ENCODE results near the gene GATB.
A peak's percentile ranks its signal among the peaks of the same experiment; 100 is the strongest.

The GATB gene

GRCh38 chr4:151711646-151712045 is 49.2 kb downstream of the GATB start:
- no peak overlapping the region for H3K27ac Mint-ChIP-seq
- H3K4me3 Mint-ChIP-seq = no peak overlapping the region
- H3K4me1 Mint-ChIP-seq (ENCODE audit: low read depth) = no peaks in the 10 kb centered on the region
- no peaks in the 10 kb centered on the region for H3K9me3 Mint-ChIP-seq
- H3K27me3 Mint-ChIP-seq = no peaks in the 10 kb centered on the region
- H3K36me3 Mint-ChIP-seq (ENCODE audit: low read depth) = peaks cover 25% of the 10 kb centered on the region

DNA sequence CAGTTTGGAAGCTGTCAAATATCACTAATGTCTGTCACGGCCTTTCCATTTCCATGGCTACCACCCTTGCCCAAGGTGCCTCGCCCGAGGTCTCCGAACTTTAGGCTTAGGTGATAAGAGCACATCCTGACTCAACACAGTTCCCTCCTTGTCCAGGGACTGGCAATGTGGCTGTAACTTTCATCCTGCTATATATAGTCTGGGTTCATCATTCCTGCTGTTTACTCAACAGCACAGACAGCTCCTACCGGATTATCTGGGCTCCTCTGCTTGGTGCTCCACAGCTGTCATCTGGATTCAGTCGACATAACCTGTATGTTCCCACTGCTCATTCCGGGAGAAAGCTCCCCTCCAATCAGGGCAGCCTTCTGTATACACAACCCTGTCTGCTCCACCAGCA is 51.2 kb downstream of the GATB start:
- Mint-ChIP-seq H3K9me3 (no peaks in the 10 kb centered on the region), H3K36me3 (ENCODE audit: low read depth) (peaks cover 17% of the 10 kb centered on the region)

GRCh38 chr4:151709071-151709470 is 51.7 kb downstream of the GATB start:
- no peaks in the 10 kb centered on the region for H3K27me3 Mint-ChIP-seq
- no peak overlapping the region for H3K27ac Mint-ChIP-seq
- H3K36me3 Mint-ChIP-seq (ENCODE audit: low read depth) = peaks cover 17% of the 10 kb centered on the region
- H3K9me3 Mint-ChIP-seq = no peaks in the 10 kb centered on the region
- H3K4me3 Mint-ChIP-seq = no peak overlapping the region
- no peaks in the 10 kb centered on the region for H3K4me1 Mint-ChIP-seq (ENCODE audit: low read depth)

More for the DNA sequence above, 51.2 kb downstream of the GATB start:
- no peaks in the 10 kb centered on the region for H3K4me1 Mint-ChIP-seq (ENCODE audit: low read depth)
- no peak overlapping the region for H3K27ac Mint-ChIP-seq
- no peak overlapping the region for H3K4me3 Mint-ChIP-seq
- H3K27me3 Mint-ChIP-seq = no peaks in the 10 kb centered on the region

GRCh38 chr4:151708100-151708499 is 52.7 kb downstream of the GATB start:
- peaks cover 17% of the 10 kb centered on the region for H3K36me3 Mint-ChIP-seq (ENCODE audit: low read depth)
- H3K4me1 Mint-ChIP-seq (ENCODE audit: low read depth) = no peaks in the 10 kb centered on the region
- no peaks in the 10 kb centered on the region for H3K27me3 Mint-ChIP-seq
- no peak overlapping the region for H3K4me3 Mint-ChIP-seq
- no peaks in the 10 kb centered on the region for H3K9me3 Mint-ChIP-seq
- H3K27ac Mint-ChIP-seq = no peak overlapping the region

DNA sequence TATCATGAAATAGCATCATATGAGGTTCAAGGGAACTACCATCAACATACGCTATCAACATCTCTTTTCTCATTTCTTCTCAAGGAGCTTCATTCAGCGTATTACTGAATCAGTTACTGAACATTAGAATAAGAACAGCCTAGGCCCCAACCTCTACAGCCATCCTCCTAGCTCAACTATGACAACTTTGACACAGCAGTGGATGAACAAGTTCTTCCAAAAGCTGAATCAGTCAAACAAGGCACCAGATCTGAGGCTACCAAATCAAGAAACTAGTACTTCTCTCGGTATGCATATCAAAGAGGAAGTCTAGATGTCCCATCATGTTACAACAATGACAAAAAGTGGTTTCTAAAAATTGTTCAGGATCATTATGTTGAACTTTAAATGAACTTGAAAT is 57.4 kb downstream of the GATB start:
- Mint-ChIP-seq H3K4me1 (ENCODE audit: low read depth) (no peaks in the 10 kb centered on the region), H3K9me3 (no peaks in the 10 kb centered on the region), H3K27me3 (no peaks in the 10 kb centered on the region), H3K4me3 (no peak overlapping the region), H3K27ac (no peak overlapping the region), H3K36me3 (ENCODE audit: low read depth) (peaks cover 48% of the 10 kb centered on the region)

GRCh38 chr4:151702256-151702655 is 58.6 kb downstream of the GATB start:
- Mint-ChIP-seq H3K4me1 (ENCODE audit: low read depth) (no peaks in the 10 kb centered on the region), H3K4me3 (no peak overlapping the region), H3K27ac (no peak overlapping the region), H3K36me3 (ENCODE audit: low read depth) (peaks cover 49% of the 10 kb centered on the region), H3K9me3 (no peaks in the 10 kb centered on the region), H3K27me3 (no peaks in the 10 kb centered on the region)

- Mint-ChIP-seq H3K9me3 (no peaks in the 10 kb centered on the region), H3K27me3 (no peaks in the 10 kb centered on the region), H3K4me3 (no peak overlapping the region), H3K4me1 (ENCODE audit: low read depth) (no peaks in the 10 kb centered on the region), H3K27ac (no peak overlapping the region), H3K36me3 (ENCODE audit: low read depth) (peaks cover 53% of the 10 kb centered on the region)
Measured at GRCh38 chr4:151700566-151701316, 60.1 kb downstream of the GATB start.

GRCh38 chr4:151698213-151698612 is 62.6 kb downstream of the GATB start:
- Mint-ChIP-seq H3K27me3 (no peaks in the 10 kb centered on the region), H3K36me3 (ENCODE audit: low read depth) (peaks cover 53% of the 10 kb centered on the region), H3K27ac (no peak overlapping the region)

GRCh38 chr4:151694961-151695720 is 65.7 kb downstream of the GATB start:
- Mint-ChIP-seq H3K27ac (peak overlapping the region; percentile 52), H3K9me3 (no peaks in the 10 kb centered on the region), H3K36me3 (ENCODE audit: low read depth) (peaks cover 31% of the 10 kb centered on the region), H3K4me1 (ENCODE audit: low read depth) (no peaks in the 10 kb centered on the region), H3K27me3 (no peaks in the 10 kb centered on the region), H3K4me3 (no peak overlapping the region)

More at GRCh38 chr4:151698213-151698612, 62.6 kb downstream of the GATB start:
- H3K4me3 Mint-ChIP-seq = no peak overlapping the region
- no peaks in the 10 kb centered on the region for H3K9me3 Mint-ChIP-seq
- H3K4me1 Mint-ChIP-seq (ENCODE audit: low read depth) = no peaks in the 10 kb centered on the region

DNA sequence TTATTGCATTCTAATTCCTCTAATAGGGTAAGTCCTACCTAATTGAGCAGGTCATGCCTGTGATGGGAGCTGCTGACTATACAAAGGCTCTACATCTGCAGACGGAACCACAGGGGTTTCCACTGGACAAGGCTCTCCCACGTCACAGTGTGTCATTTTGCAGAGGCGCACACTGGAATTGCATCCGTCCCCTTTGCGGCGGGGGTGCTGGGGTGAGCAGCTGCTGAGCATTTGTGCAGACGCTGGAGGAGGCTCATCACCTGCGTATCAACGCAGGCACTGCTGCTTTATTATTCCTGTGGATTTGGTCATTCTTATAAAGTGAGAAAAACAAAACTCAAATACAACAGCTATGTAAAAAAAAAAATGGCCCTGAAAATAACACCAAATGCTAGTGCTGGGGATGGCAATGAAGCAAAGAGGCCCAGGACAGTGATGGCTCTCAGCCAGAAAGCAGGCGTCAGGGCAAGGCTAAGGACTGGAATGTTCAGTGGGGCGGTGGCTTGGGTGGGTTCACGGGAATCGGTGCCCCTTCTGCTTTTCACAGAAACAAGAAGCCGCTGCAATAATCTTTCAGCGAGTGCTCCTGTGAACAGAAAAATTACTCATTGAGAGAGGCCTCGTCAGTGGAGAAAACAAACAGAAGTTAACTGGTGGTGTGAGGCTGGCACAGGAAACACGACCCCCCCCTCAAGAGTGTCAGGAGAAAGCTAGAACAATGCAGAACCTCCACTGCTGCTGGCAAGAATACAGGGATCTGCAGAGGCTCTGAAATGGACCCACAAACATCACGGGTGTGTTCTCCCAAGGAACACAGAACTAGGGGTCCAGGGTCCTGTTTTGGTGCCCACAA is 67.8 kb downstream of the GATB start:
- Mint-ChIP-seq H3K27ac (no peak overlapping the region), H3K4me1 (ENCODE audit: low read depth) (no peaks in the 10 kb centered on the region), H3K36me3 (ENCODE audit: low read depth) (peaks cover 24% of the 10 kb centered on the region), H3K27me3 (no peaks in the 10 kb centered on the region), H3K9me3 (no peaks in the 10 kb centered on the region), H3K4me3 (no peak overlapping the region)

GRCh38 chr4:151692443-151692782 is 68.4 kb downstream of the GATB start:
- Mint-ChIP-seq H3K4me1 (ENCODE audit: low read depth) (no peaks in the 10 kb centered on the region), H3K4me3 (no peak overlapping the region), H3K9me3 (no peaks in the 10 kb centered on the region), H3K36me3 (ENCODE audit: low read depth) (peaks cover 23% of the 10 kb centered on the region), H3K27ac (no peak overlapping the region), H3K27me3 (no peaks in the 10 kb centered on the region)

DNA sequence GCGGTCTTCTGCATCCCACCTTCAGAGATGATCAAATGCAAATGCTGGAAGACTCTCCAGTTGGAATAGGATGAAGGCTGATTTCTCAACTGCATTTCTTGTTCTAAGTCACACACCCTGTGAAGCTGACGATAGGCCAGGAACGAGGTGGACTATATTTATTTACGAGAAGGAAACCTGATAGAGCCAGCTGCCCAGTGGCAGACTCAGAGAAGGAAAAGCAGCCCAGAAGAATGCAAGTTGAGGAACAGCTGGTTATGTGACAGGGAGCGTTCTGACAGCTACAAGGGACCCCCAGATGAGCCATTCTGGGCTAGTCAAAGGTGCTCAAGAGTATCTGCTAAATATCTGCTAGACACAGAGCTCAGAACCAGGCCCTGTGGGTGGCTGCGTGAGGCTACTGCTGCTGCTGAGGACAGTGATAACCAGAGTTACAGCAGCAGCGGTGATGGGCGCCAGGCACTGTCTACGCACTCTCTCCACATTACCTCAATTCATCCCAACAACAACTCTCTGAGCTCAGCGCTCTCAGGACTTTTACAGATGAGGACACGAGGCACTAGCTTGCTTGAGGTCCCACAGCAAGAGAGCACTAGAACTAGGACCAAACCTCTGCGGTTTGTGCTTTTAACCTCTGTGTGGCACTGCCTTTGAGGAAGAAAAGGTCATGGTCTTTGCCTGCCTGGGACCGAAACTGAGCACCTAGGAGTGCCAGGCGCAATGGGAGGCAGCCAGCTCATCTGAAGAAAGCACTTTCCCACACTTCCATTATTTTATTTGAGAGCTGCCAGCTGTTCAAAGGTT is 69.0 kb downstream of the GATB start:
- Mint-ChIP-seq H3K36me3 (ENCODE audit: low read depth) (peaks cover 18% of the 10 kb centered on the region), H3K4me3 (no peak overlapping the region), H3K9me3 (no peaks in the 10 kb centered on the region), H3K27ac (no peak overlapping the region), H3K4me1 (ENCODE audit: low read depth) (no peaks in the 10 kb centered on the region), H3K27me3 (no peaks in the 10 kb centered on the region)

DNA sequence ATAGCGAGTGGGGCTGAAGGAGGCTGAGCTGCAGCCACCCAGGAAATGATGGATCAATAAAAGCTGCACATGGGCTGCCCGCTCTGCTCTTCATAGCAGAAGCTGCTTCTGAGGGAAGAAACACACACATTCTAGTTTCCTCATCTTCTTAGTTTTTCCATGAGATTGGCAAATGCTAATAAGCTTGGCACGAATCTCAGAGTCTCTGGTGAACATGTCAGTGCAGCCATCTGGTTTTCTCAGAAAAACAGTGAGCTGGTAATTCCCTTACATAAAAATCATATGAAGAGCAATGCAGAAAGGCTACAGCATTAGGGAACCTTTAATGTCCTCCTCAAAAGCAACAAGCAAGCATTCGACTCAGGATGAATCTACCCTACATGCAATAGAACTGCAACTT is 69.9 kb downstream of the GATB start:
- Mint-ChIP-seq H3K27ac (no peak overlapping the region), H3K4me3 (no peak overlapping the region), H3K27me3 (no peaks in the 10 kb centered on the region), H3K9me3 (no peaks in the 10 kb centered on the region), H3K36me3 (ENCODE audit: low read depth) (peaks cover 13% of the 10 kb centered on the region), H3K4me1 (ENCODE audit: low read depth) (no peaks in the 10 kb centered on the region)

- Mint-ChIP-seq H3K36me3 (ENCODE audit: low read depth) (peaks cover 13% of the 10 kb centered on the region), H3K4me1 (ENCODE audit: low read depth) (no peaks in the 10 kb centered on the region), H3K4me3 (no peak overlapping the region), H3K9me3 (no peaks in the 10 kb centered on the region), H3K27ac (no peak overlapping the region), H3K27me3 (no peaks in the 10 kb centered on the region)
Measured at GRCh38 chr4:151690164-151690870, 70.5 kb downstream of the GATB start.
